HEK293 (cell line): ENCODE data around the gene ATXN7L3B.

ENCODE experiments used
- CTCF ChIA-PET: fragments of 350-600 bp; formaldehyde crosslinking; extraction: SDS; loops from one replicate; lab custom pipeline; 2021; ENCODE audit warnings: antibody characterized with exemption; lab: Yijun Ruan, JAX
- POLR2A ChIA-PET: fragments of 300-600 bp; formaldehyde crosslinking; extraction: SDS; loops from one replicate; lab custom pipeline; 2020; ENCODE audit warnings: antibody characterized with exemption, inconsistent platforms; lab: Yijun Ruan, JAX
- H3K27ac ChIP-seq: fragments of 200-500 bp; sonication (Bioruptor generic); 2 replicates; pipeline ENCODE4 v1.5.1; 2014; ENCODE audit warnings: low read depth, low read length, control low read depth, inconsistent platforms; ENCODE audit errors: extremely low read depth
- H3K36me3 ChIP-seq, 2 experiments: fragments of 200-500 bp in 1 of 2; sonication (Bioruptor generic) in 1 of 2; 1 replicate in 1 of 2; 2 replicates in 1 of 2; pipeline ENCODE4 v1.5.1; 2014 to 2017; ENCODE audit warnings: inconsistent platforms in 2 of 2, low read length in 2 of 2; ENCODE audit not compliant: control insufficient read depth in 2 of 2, insufficient read depth in 1 of 2
- H3K4me1 ChIP-seq: fragments of 200-500 bp; sonication (Bioruptor generic); 2 replicates; pipeline ENCODE4 v1.5.1; 2014; ENCODE audit warnings: mild to moderate bottlenecking, low read length, inconsistent platforms; ENCODE audit not compliant: control insufficient read depth, insufficient read depth
- H3K4me3 ChIP-seq: 2 replicates; pipeline ENCODE4 v1.5.1; 2011; ENCODE audit warnings: low read depth, mild to moderate bottlenecking, control low read depth, low read length, moderate library complexity
- H3K9me3 ChIP-seq: fragments of 200-500 bp; sonication (Bioruptor generic); 2 replicates; pipeline ENCODE4 v1.5.1; 2014; ENCODE audit warnings: low read depth, low read length, inconsistent platforms; ENCODE audit not compliant: control insufficient read depth, insufficient read depth
- GLIS2 ChIP-seq: fragments of 450-650 bp; formaldehyde crosslinking; IDR thresholded peaks from 2 replicates; pipeline ENCODE4 v1.5.1; 2016; ENCODE audit warnings: missing biosample characterization, missing genetic modification characterization
- WT1 ChIP-seq: fragments of 450-650 bp; formaldehyde crosslinking; IDR thresholded peaks from 2 replicates; pipeline ENCODE4 v1.5.1; 2016; ENCODE audit warnings: missing biosample characterization, missing genetic modification characterization
- YY1 ChIP-seq: fragments of 450-650 bp; formaldehyde crosslinking; IDR thresholded peaks from 2 replicates; pipeline ENCODE4 v1.5.1; 2018; ENCODE audit warnings: missing biosample characterization, missing genetic modification characterization
- ZNF10 ChIP-seq: fragments of 450-650 bp; formaldehyde crosslinking; IDR thresholded peaks from 2 replicates; pipeline ENCODE4 v1.5.1; 2017; ENCODE audit warnings: missing biosample characterization, missing genetic modification characterization
- ZNF157 ChIP-seq: fragments of 450-650 bp; formaldehyde crosslinking; IDR thresholded peaks from 2 replicates; pipeline ENCODE4 v1.5.1; 2016; ENCODE audit warnings: missing biosample characterization, missing genetic modification characterization
- ZNF2 ChIP-seq: fragments of 450-650 bp; formaldehyde crosslinking; IDR thresholded peaks from 2 replicates; pipeline ENCODE4 v1.5.1; 2016; ENCODE audit warnings: missing biosample characterization, missing genetic modification characterization
- ZNF24 ChIP-seq: fragments of 450-650 bp; formaldehyde crosslinking; IDR thresholded peaks from 2 replicates; pipeline ENCODE4 v1.5.1; 2016; ENCODE audit warnings: missing biosample characterization, missing genetic modification characterization
- ZNF274 ChIP-seq, 2 experiments: fragments of 200-500 bp in 1 of 2; fragments of 450-650 bp in 1 of 2; sonication (Bioruptor generic) in 1 of 2; formaldehyde crosslinking in 1 of 2; IDR thresholded peaks; 2 replicates each; pipeline versions ENCODE4 v1.5.1 to v1.6.1; 2014 to 2016; ENCODE audit warnings: borderline replicate concordance in 1 of 2, inconsistent platforms in 1 of 2, low read length in 1 of 2, missing biosample characterization in 1 of 2, missing genetic modification characterization in 1 of 2
- ZNF366 ChIP-seq: fragments of 450-650 bp; formaldehyde crosslinking; conservative IDR thresholded peaks from 2 replicates; pipeline ENCODE4 v1.5.1; 2016; ENCODE audit warnings: missing biosample characterization, missing genetic modification characterization
- ZNF426 ChIP-seq: fragments of 450-650 bp; formaldehyde crosslinking; IDR thresholded peaks from 2 replicates; pipeline ENCODE4 v1.5.1; 2017; ENCODE audit warnings: missing biosample characterization, missing genetic modification characterization, mild to moderate bottlenecking, inconsistent platforms, moderate library complexity
- ZNF449 ChIP-seq: fragments of 450-650 bp; formaldehyde crosslinking; IDR thresholded peaks from 2 replicates; pipeline ENCODE4 v1.5.1; 2017; ENCODE audit warnings: missing biosample characterization, mild to moderate bottlenecking, missing genetic modification characterization, moderate library complexity
- ZNF530 ChIP-seq: fragments of 450-650 bp; formaldehyde crosslinking; IDR thresholded peaks from 2 replicates; pipeline ENCODE4 v1.5.1; 2016; ENCODE audit warnings: low read depth, missing biosample characterization, missing genetic modification characterization
- ZNF600 ChIP-seq: fragments of 450-650 bp; formaldehyde crosslinking; IDR thresholded peaks from 2 replicates; pipeline ENCODE4 v1.5.1; 2016; ENCODE audit warnings: missing biosample characterization, missing genetic modification characterization
- ZNF623 ChIP-seq: fragments of 450-650 bp; formaldehyde crosslinking; IDR thresholded peaks from 2 replicates; pipeline ENCODE4 v1.5.1; 2016; ENCODE audit warnings: missing biosample characterization, missing genetic modification characterization
- ZNF658 ChIP-seq: fragments of 450-650 bp; formaldehyde crosslinking; IDR thresholded peaks from 2 replicates; pipeline ENCODE4; 2016; ENCODE audit warnings: missing biosample characterization, missing genetic modification characterization
- ZNF670 ChIP-seq: fragments of 450-650 bp; formaldehyde crosslinking; IDR thresholded peaks from 2 replicates; pipeline ENCODE4 v1.5.1; 2016; ENCODE audit warnings: missing biosample characterization, missing genetic modification characterization, low read depth
- ZNF76 ChIP-seq: fragments of 450-650 bp; formaldehyde crosslinking; IDR thresholded peaks from 2 replicates; pipeline ENCODE4; 2016; ENCODE audit warnings: low read depth, missing biosample characterization, missing genetic modification characterization, borderline replicate concordance
- ZNF830 ChIP-seq: fragments of 450-650 bp; IDR thresholded peaks from 2 replicates; pipeline ENCODE4 v1.5.0; 2018; ENCODE audit warnings: missing biosample characterization, missing genetic modification characterization, low read depth, mild to moderate bottlenecking, moderate library complexity
- ZNF837 ChIP-seq: fragments of 450-650 bp; formaldehyde crosslinking; IDR thresholded peaks from 2 replicates; pipeline ENCODE4 v1.5.1; 2016; ENCODE audit warnings: missing biosample characterization, missing genetic modification characterization
- ZSCAN23 ChIP-seq: fragments of 450-650 bp; formaldehyde crosslinking; IDR thresholded peaks from 2 replicates; pipeline ENCODE4 v1.5.1; 2016; ENCODE audit warnings: missing biosample characterization, missing genetic modification characterization
- ZSCAN5A ChIP-seq: fragments of 450-650 bp; formaldehyde crosslinking; IDR thresholded peaks from 2 replicates; pipeline ENCODE4 v1.5.1; 2016; ENCODE audit warnings: missing biosample characterization, missing genetic modification characterization
- TF ChIP-seq, protein P1 (sequence below): fragments of 450-650 bp; formaldehyde crosslinking; IDR thresholded peaks from 2 replicates; pipeline ENCODE4 v1.5.1; 2016; ENCODE audit warnings: missing biosample characterization, missing genetic modification characterization
- TF ChIP-seq, protein P2 (sequence below): fragments of 450-650 bp; formaldehyde crosslinking; conservative IDR thresholded peaks from 2 replicates; pipeline ENCODE4 v1.5.1; 2016; ENCODE audit warnings: low read depth, missing biosample characterization, missing genetic modification characterization
- TF ChIP-seq, protein P3 (sequence below): fragments of 450-650 bp; formaldehyde crosslinking; IDR thresholded peaks from 2 replicates; pipeline ENCODE4 v1.5.1; 2016; ENCODE audit warnings: missing biosample characterization, missing genetic modification characterization

ATXN7L3B gene

DNA sequence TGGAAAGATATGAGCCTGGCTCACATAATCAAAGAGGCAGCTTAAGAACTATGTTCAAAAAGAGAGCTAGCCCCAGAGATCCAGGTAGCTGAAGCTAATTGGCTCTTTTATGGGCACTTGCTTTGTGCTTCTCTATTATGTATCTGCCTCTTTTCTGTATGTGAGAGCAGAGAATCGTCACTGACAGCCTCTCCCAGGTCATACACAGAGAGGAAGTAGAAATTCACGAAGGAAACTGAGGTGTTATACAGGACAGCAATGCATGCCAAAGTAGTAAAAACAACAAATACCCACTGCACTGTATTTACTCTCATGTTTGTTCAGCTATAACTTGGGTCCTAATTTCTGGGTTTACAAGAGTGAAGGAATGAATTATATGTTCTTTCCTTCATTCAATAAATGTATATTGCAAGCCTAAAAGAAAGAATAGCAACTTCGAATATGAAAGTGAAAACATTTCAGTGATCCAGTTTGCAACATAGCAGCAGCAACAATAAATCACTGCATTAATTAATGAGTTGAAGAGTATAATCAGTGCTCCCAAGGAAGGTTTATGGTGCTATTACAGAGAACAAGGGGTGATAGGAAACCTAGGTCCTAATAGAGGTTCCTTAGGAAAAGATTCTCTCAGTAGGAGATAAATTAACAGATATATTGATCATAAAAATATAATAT lies 47.1 kb upstream of the ATXN7L3B start:
- Histone ChIP-seq H3K27ac (no peak overlapping the region), H3K36me3 (no peaks in the 10 kb centered on the region), H3K4me1 (no peaks in the 10 kb centered on the region), H3K9me3 (no peaks in the 10 kb centered on the region), H3K4me3 (no peak overlapping the region)
- POLR2A ChIA-PET: no interaction called here
- TF ChIP-seq, protein P1, sequence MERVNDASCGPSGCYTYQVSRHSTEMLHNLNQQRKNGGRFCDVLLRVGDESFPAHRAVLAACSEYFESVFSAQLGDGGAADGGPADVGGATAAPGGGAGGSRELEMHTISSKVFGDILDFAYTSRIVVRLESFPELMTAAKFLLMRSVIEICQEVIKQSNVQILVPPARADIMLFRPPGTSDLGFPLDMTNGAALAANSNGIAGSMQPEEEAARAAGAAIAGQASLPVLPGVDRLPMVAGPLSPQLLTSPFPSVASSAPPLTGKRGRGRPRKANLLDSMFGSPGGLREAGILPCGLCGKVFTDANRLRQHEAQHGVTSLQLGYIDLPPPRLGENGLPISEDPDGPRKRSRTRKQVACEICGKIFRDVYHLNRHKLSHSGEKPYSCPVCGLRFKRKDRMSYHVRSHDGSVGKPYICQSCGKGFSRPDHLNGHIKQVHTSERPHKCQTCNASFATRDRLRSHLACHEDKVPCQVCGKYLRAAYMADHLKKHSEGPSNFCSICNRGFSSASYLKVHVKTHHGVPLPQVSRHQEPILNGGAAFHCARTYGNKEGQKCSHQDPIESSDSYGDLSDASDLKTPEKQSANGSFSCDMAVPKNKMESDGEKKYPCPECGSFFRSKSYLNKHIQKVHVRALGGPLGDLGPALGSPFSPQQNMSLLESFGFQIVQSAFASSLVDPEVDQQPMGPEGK (tag by site-specific recombination): no peak
- TF ChIP-seq ZNF600 (tag by site-specific recombination): no peak
- TF ChIP-seq ZNF366 (tag by site-specific recombination): no peak
- TF ChIP-seq ZNF837 (tag by site-specific recombination): no peak
- TF ChIP-seq, protein P2, sequence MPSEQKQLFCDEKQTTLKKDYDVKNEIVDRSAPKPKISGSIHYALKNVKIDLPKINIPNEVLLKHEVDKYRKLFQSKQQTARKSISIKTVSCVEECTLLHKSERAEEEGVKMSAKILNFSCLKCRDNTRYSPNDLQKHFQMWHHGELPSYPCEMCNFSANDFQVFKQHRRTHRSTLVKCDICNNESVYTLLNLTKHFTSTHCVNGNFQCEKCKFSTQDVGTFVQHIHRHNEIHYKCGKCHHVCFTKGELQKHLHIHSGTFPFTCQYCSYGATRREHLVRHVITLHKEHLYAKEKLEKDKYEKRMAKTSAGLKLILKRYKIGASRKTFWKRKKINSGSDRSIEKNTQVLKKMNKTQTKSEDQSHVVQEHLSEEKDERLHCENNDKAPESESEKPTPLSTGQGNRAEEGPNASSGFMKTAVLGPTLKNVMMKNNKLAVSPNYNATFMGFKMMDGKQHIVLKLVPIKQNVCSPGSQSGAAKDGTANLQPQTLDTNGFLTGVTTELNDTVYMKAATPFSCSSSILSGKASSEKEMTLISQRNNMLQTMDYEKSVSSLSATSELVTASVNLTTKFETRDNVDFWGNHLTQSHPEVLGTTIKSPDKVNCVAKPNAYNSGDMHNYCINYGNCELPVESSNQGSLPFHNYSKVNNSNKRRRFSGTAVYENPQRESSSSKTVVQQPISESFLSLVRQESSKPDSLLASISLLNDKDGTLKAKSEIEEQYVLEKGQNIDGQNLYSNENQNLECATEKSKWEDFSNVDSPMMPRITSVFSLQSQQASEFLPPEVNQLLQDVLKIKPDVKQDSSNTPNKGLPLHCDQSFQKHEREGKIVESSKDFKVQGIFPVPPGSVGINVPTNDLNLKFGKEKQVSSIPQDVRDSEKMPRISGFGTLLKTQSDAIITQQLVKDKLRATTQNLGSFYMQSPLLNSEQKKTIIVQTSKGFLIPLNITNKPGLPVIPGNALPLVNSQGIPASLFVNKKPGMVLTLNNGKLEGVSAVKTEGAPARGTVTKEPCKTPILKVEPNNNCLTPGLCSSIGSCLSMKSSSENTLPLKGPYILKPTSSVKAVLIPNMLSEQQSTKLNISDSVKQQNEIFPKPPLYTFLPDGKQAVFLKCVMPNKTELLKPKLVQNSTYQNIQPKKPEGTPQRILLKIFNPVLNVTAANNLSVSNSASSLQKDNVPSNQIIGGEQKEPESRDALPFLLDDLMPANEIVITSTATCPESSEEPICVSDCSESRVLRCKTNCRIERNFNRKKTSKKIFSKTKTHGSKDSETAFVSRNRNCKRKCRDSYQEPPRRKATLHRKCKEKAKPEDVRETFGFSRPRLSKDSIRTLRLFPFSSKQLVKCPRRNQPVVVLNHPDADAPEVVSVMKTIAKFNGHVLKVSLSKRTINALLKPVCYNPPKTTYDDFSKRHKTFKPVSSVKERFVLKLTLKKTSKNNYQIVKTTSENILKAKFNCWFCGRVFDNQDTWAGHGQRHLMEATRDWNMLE (tag by site-specific recombination): no peak
- TF ChIP-seq ZNF24 (tag by site-specific recombination): no peak
- no peak for TF ChIP-seq YY1 (tag by site-specific recombination)
- TF ChIP-seq ZNF157 (tag by site-specific recombination): no peak
- TF ChIP-seq ZNF623 (tag by site-specific recombination): no peak
- no peak for TF ChIP-seq WT1 (tag by site-specific recombination)
- no peak for TF ChIP-seq ZNF670 (tag by site-specific recombination)
- TF ChIP-seq GLIS2 (tag by site-specific recombination): no peak
- TF ChIP-seq ZSCAN23 (tag by site-specific recombination): no peak
- TF ChIP-seq ZNF2 (tag by site-specific recombination): no peak
- no peak for TF ChIP-seq ZNF530 (tag by site-specific recombination)
- CTCF ChIA-PET: no interaction called here

DNA sequence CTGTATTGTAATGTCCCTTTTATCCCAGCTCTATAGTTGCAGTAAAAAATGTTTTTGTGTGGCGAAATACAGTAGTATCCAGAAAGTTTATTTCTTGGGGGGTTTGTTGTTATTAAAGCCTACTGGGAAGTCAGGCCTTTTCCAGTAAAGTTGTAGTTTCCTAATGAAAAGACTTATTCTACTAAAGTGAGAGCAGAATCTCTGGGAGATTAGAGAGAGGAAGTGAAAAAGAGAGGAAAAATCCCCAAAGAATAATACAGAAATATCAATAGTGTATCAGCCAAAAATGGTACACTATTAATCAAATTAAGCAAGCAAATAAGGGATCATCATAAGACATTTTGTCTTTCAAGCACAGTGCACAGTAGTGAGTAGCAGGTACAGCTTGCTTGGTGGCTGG lies 46.3 kb upstream of the ATXN7L3B start:
- Histone ChIP-seq H3K9me3 (no peaks in the 10 kb centered on the region), H3K4me3 (no peak overlapping the region), H3K27ac (no peak overlapping the region), H3K36me3 (no peaks in the 10 kb centered on the region), H3K4me1 (no peaks in the 10 kb centered on the region)
- CTCF ChIA-PET: no interaction called here
- POLR2A ChIA-PET: no interaction called here
- TF ChIP-seq ZNF830 (tag by site-specific recombination): no peak
- TF ChIP-seq ZNF76 (tag by site-specific recombination): no peak
- TF ChIP-seq, protein P3, sequence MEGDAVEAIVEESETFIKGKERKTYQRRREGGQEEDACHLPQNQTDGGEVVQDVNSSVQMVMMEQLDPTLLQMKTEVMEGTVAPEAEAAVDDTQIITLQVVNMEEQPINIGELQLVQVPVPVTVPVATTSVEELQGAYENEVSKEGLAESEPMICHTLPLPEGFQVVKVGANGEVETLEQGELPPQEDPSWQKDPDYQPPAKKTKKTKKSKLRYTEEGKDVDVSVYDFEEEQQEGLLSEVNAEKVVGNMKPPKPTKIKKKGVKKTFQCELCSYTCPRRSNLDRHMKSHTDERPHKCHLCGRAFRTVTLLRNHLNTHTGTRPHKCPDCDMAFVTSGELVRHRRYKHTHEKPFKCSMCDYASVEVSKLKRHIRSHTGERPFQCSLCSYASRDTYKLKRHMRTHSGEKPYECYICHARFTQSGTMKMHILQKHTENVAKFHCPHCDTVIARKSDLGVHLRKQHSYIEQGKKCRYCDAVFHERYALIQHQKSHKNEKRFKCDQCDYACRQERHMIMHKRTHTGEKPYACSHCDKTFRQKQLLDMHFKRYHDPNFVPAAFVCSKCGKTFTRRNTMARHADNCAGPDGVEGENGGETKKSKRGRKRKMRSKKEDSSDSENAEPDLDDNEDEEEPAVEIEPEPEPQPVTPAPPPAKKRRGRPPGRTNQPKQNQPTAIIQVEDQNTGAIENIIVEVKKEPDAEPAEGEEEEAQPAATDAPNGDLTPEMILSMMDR (tag by site-specific recombination): no peak
- TF ChIP-seq ZNF449: no peak
- TF ChIP-seq ZNF274 (IDR thresholded peaks at IDR 0.05; ENCODE audit: low read length): no peak
- TF ChIP-seq ZNF274 (tag by site-specific recombination; IDR thresholded peaks at IDR 0.05; ENCODE audit: borderline replicate concordance): no peak
- no peak for TF ChIP-seq ZSCAN5A (tag by site-specific recombination)
- no peak for TF ChIP-seq ZNF426 (tag by site-specific recombination)
- no peak for TF ChIP-seq ZNF10 (tag by site-specific recombination)
- no peak for TF ChIP-seq ZNF658
